ENCODE measurements around the gene OTUD4. TPM values are rescaled to one million over a fixed set of nuclear protein-coding genes. Genes with fewer than 3 reads are reported as not detected.

The OTUD4 gene
- total RNA-seq, 4 donors from 2014 or later = 10.5 to 46.0 (median 27.6) TPM

GRCh38 chr4:145099653-145100052 lies 80.7 kb downstream of the OTUD4 start:
- no peaks in the 10 kb centered on the region for H3K9me3 ChIP-seq
- peaks cover 0 to 6% (median 2%) of the 10 kb centered on the region in 4 donors for H3K36me3 ChIP-seq
- peak overlapping the region in 1 of 4 donors; percentile 78 for H3K4me3 ChIP-seq
- 17 to 27% methylated on average over 5 of the region's 5 CpGs for WGBS, 2 donors (ENCODE audit: low coverage in 1 of 2)
- no peak for TF ChIP-seq EP300 (IDR thresholded peaks at IDR 0.05; ENCODE audit: low read depth)
- no peak for TF ChIP-seq POLR2A (IDR thresholded peaks at IDR 0.05)
- TF ChIP-seq, protein P1, sequence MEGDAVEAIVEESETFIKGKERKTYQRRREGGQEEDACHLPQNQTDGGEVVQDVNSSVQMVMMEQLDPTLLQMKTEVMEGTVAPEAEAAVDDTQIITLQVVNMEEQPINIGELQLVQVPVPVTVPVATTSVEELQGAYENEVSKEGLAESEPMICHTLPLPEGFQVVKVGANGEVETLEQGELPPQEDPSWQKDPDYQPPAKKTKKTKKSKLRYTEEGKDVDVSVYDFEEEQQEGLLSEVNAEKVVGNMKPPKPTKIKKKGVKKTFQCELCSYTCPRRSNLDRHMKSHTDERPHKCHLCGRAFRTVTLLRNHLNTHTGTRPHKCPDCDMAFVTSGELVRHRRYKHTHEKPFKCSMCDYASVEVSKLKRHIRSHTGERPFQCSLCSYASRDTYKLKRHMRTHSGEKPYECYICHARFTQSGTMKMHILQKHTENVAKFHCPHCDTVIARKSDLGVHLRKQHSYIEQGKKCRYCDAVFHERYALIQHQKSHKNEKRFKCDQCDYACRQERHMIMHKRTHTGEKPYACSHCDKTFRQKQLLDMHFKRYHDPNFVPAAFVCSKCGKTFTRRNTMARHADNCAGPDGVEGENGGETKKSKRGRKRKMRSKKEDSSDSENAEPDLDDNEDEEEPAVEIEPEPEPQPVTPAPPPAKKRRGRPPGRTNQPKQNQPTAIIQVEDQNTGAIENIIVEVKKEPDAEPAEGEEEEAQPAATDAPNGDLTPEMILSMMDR (IDR thresholded peaks at IDR 0.05) = no peak
- TF ChIP-seq POLR2AphosphoS5 (IDR thresholded peaks at IDR 0.05) = no peak
- H3K27me3 ChIP-seq = no peaks in the 10 kb centered on the region
- in situ Hi-C loops (cut with MboI; ENCODE audit: low pct_ligation_motif_present in 1 of 4, low pct_unique_long_range_greater_than_20kb in 1 of 4, low sequenced_read_pairs in 3 of 4) = loop anchor here in 1 of 4 donors (25.0 kb wide), 1 partner anchor 1587 kb away; the partner anchor contains the start of gene SMARCA5
- H3K27ac ChIP-seq = peak overlapping the region in 1 of 4 donors; percentile 97
- H3K4me1 ChIP-seq = peaks cover 19 to 47% (median 28%) of the 10 kb centered on the region in 4 donors
- no peak for DNase-seq
- intact Hi-C loops (cut with DNase I; ENCODE audit: low total_unique reads) = no loop called here

DNA sequence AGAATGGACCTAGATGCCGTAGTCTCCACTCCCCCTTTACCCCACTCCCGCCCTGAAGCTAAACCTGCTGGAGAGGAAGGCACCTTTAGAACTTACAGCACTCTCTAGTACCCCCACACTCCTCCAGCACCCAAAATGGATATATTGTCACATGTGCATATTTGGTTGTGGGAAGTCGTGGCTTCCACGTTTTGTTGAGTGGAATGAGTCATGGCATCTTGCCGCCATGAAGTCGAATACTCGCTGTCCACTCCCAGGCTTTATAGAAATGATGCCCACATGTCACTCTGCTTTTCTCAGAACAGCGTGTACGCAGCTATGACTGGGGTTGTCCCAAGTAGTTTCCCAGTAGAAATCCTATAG lies 81.7 kb downstream of the OTUD4 start:
- no peaks in the 10 kb centered on the region for H3K27me3 ChIP-seq
- 0 to 2% methylated on average over 2 to 9 of the region's 9 CpGs for WGBS, 2 donors (ENCODE audit: low coverage in 1 of 2)
- peaks cover 0 to 3% of the 10 kb centered on the region in 2 donors for H3K9me3 ChIP-seq
- in situ Hi-C loops (cut with MboI; ENCODE audit: low pct_ligation_motif_present in 1 of 4, low pct_unique_long_range_greater_than_20kb in 1 of 4, low sequenced_read_pairs in 3 of 4) = no loop called here
- H3K4me3 ChIP-seq = peak overlapping the region; percentile 58 to 78 (median 70)
- H3K27ac ChIP-seq = peak overlapping the region; percentile 90 to 97 (median 92)
- TF ChIP-seq POLR2AphosphoS5 (IDR thresholded peaks at IDR 0.05) = no peak
- no peak for TF ChIP-seq EP300 (IDR thresholded peaks at IDR 0.05; ENCODE audit: low read depth)
- intact Hi-C loops (cut with DNase I; ENCODE audit: low total_unique reads) = no loop called here
- DNase-seq = peak; percentile 16
- H3K36me3 ChIP-seq = peaks cover 0 to 13% (median 5%) of the 10 kb centered on the region in 4 donors
- H3K4me1 ChIP-seq = peaks cover 19 to 47% (median 28%) of the 10 kb centered on the region in 4 donors

DNA sequence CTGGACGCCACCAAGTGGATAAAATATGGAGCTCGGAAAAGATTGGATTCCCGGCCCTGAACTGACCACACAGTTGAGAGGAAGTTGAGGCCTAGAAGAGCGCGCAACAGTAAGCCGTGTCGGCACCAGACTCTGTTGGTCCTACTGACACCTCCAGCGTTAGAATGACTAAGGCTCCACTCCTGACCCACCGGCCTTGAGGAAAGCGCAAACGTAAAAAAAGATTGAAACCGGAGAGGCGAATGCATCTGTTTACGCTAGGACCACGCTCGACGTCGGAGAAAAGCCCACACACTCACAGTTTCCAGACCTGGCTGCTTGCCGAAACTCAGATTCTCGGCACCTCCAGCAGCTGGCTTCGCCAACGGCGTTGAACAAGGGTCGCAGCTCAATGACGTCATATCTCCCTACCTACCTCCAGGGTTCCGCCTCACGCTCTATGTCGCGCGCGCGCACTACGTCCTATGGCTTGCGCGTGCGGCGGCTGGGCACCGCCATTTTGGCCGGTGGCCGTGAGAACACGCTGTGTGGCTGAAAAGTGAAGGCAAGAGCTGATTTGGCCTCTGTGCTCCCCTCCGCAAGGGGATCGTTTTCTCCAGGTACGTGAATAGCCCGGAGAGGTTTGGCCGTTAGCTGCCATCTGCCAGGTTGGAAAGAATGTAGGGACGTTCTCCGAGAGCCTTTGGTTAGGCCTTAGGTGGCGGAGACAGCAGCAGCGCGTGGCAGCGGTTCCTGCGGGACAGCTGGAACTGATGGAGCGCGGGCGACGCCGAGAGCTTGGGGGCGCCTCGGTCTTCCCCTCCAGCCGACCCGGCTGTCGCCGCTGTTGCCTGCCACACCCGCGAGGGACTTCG lies 82.3 kb downstream of the OTUD4 start, which contains the start of the genes ABCE1 and ANAPC10:
Gene ABCE1 (plus strand): TSS at position 491 of the 854 bp plus-strand sequence. CDS start 6,102 bp downstream, outside the sequence.
Gene ANAPC10 (minus strand): TSS at position 376 of the 854 bp plus-strand sequence. CDS start 2,097 bp downstream, outside the sequence.
- Histone ChIP-seq H3K36me3 (peaks cover 0 to 17% (median 6%) of the 10 kb centered on the region in 4 donors), H3K27me3 (no peaks in the 10 kb centered on the region), H3K4me1 (peaks cover 19 to 43% (median 28%) of the 10 kb centered on the region in 4 donors), H3K4me3 (peak within 1 kb of the TSS; percentile 58 to 78 (median 70)), H3K9me3 (peaks cover 0 to 6% of the 10 kb centered on the region in 2 donors), H3K27ac (peak within 1 kb of the TSS; percentile 90 to 97 (median 92))
- intact Hi-C loops (cut with DNase I; ENCODE audit: low total_unique reads) (no loop called here), in situ Hi-C loops (cut with MboI; ENCODE audit: low pct_ligation_motif_present in 1 of 4, low pct_unique_long_range_greater_than_20kb in 1 of 4, low sequenced_read_pairs in 3 of 4) (no loop called here)
- WGBS, 2 donors (ENCODE audit: low coverage in 1 of 2) = 0 to 1% methylated on average over 21 to 59 of the region's 67 CpGs
- TF ChIP-seq, protein P1 (IDR thresholded peaks at IDR 0.05) = peak in 3 of 5 experiments; percentile 4 to 35 (median 21)
- TF ChIP-seq POLR2A (IDR thresholded peaks at IDR 0.05) (peak; percentile 65), EP300 (IDR thresholded peaks at IDR 0.05; ENCODE audit: low read depth) (no peak), POLR2AphosphoS5 (IDR thresholded peaks at IDR 0.05) (peak; percentile 81 to 85 (median 83))
- peak; percentile 97 for DNase-seq

DNA sequence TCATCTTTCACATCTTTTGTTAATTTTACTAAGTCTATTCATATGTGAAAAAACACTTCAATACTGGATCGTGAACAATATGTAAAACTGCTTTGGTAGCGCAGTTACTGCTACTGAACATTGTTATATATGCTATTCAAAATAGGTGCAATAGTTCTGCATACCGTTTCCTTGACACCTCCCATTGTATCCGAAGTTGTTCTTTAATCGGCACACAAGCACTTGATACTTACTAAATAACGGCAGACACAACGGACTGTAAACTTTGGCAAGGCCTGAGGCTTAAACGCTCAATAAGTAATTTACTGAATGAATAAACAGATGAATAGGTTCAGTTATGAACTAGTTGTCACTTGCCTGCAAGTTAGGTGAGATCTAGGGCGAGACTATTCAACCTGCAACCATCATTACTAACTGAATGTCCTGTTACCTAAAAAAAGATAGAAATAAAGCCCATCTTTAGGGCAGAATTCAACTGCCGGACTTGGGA lies 83.0 kb downstream of the OTUD4 start:
- H3K4me3 ChIP-seq = peak overlapping the region; percentile 58 to 78 (median 70)
- no peaks in the 10 kb centered on the region for H3K27me3 ChIP-seq
- peaks cover 19 to 43% (median 28%) of the 10 kb centered on the region in 4 donors for H3K4me1 ChIP-seq
- no peak for DNase-seq
- 7 to 8% methylated on average over 8 to 10 of the region's 10 CpGs for WGBS, 2 donors (ENCODE audit: low coverage in 1 of 2)
- H3K9me3 ChIP-seq = peaks cover 0 to 6% of the 10 kb centered on the region in 2 donors
- TF ChIP-seq POLR2AphosphoS5 (IDR thresholded peaks at IDR 0.05) (no peak), POLR2A (IDR thresholded peaks at IDR 0.05) (no peak), EP300 (IDR thresholded peaks at IDR 0.05; ENCODE audit: low read depth) (no peak)
- TF ChIP-seq, protein P1 (IDR thresholded peaks at IDR 0.05) = no peak
- intact Hi-C loops (cut with DNase I; ENCODE audit: low total_unique reads) = no loop called here
- peaks cover 0 to 23% (median 10%) of the 10 kb centered on the region in 4 donors for H3K36me3 ChIP-seq
- peak overlapping the region; percentile 90 to 97 (median 92) for H3K27ac ChIP-seq
- in situ Hi-C loops (cut with MboI; ENCODE audit: low pct_ligation_motif_present in 1 of 4, low pct_unique_long_range_greater_than_20kb in 1 of 4, low sequenced_read_pairs in 3 of 4) = no loop called here
